Measurements from ENCODE around the gene CCDC86.

The CCDC86 gene

GRCh38 chr11:60870733-60871377 lies 28.9 kb downstream of the CCDC86 start:
- no peak for DNase-seq

GRCh38 chr11:60871378-60872061 lies 29.6 kb downstream of the CCDC86 start:
- DNase-seq = no peak

- DNase-seq = peak in 2 of 3 donors; percentile 12 to 31
These were observed 30.4 kb downstream of the CCDC86 start for GRCh38 chr11:60872124-60872960.

- DNase-seq = peak; percentile 6 to 38 (median 19)
These were observed 31.1 kb downstream of the CCDC86 start for GRCh38 chr11:60872961-60873524.

GRCh38 chr11:60873533-60873932 lies 31.6 kb downstream of the CCDC86 start:
- DNase-seq = no peak

GRCh38 chr11:60874421-60875365 lies 32.8 kb downstream of the CCDC86 start:
- DNase-seq = no peak

- no peak for DNase-seq
These were observed 33.7 kb downstream of the CCDC86 start for GRCh38 chr11:60875366-60876167.

- no peak for DNase-seq
These were observed 34.2 kb downstream of the CCDC86 start for GRCh38 chr11:60876168-60876485.

- no peak for DNase-seq
These were observed 36.6 kb downstream of the CCDC86 start for GRCh38 chr11:60878245-60879101.

- DNase-seq = no peak
These were observed 37.2 kb downstream of the CCDC86 start for GRCh38 chr11:60879104-60879503.

- DNase-seq = no peak
These were observed 38.2 kb downstream of the CCDC86 start for GRCh38 chr11:60879971-60880588.

GRCh38 chr11:60880643-60881282 lies 38.9 kb downstream of the CCDC86 start:
- no peak for DNase-seq

- DNase-seq = peak; percentile 53 to 64 (median 64)
These were observed 45.6 kb downstream of the CCDC86 start for GRCh38 chr11:60887556-60887955.

GRCh38 chr11:60889869-60890311 lies 48.0 kb downstream of the CCDC86 start:
- no peak for DNase-seq

- no peak for DNase-seq
These were observed 48.8 kb downstream of the CCDC86 start for GRCh38 chr11:60890696-60891095.

- no peak for DNase-seq
These were observed 49.3 kb downstream of the CCDC86 start for GRCh38 chr11:60891103-60891741.

- DNase-seq = peak in 1 of 3 donors; percentile 13
These were observed 53.8 kb downstream of the CCDC86 start for GRCh38 chr11:60895687-60896086.

GRCh38 chr11:60897496-60897895 lies 55.6 kb downstream of the CCDC86 start:
- no peak for DNase-seq
